ENCODE data around the gene MYO6.
"Not testable (repeated sequence)": the region's sequence is repeated elsewhere in the genome, so short reads cannot be mapped to it uniquely, and the experiment has no call there.

Gene MYO6

GRCh38 chr6:75748743-75749538, at the start of gene MYO6:
TSS of gene MYO6 (plus strand) at chr6:75749239. CDS start at chr6:75817548, 68,309 bp downstream.
- DNase-seq: peak; percentile 20

GRCh38 chr6:75708334-75708733, 40.7 kb upstream of the MYO6 start:
- not testable (repeated sequence) for DNase-seq

- DNase-seq: no peak
Observed at GRCh38 chr6:75711173-75711572, 37.9 kb upstream of the MYO6 start.

- no peak for DNase-seq
Observed at GRCh38 chr6:75719133-75719532, 29.9 kb upstream of the MYO6 start.

- DNase-seq: no peak
Observed at GRCh38 chr6:75723382-75723781, 25.7 kb upstream of the MYO6 start.

- no peak for DNase-seq
Observed at GRCh38 chr6:75727206-75727605, 21.8 kb upstream of the MYO6 start.

- not testable (repeated sequence) for DNase-seq
Observed at GRCh38 chr6:75731029-75731428, 18.0 kb upstream of the MYO6 start.

- DNase-seq: no peak
Observed at GRCh38 chr6:75735491-75736186, 13.4 kb upstream of the MYO6 start.

GRCh38 chr6:75743971-75744370, 5.1 kb upstream of the MYO6 start:
- DNase-seq: no peak

GRCh38 chr6:75745404-75745803, 3.6 kb upstream of the MYO6 start:
- no peak for DNase-seq

GRCh38 chr6:75746221-75746620, 2.8 kb upstream of the MYO6 start:
- DNase-seq: no peak

- DNase-seq: no peak
Observed at GRCh38 chr6:75747152-75747992, 1.7 kb upstream of the MYO6 start.

GRCh38 chr6:75748003-75748742, 866 bp upstream of the MYO6 start:
- no peak for DNase-seq

- DNase-seq: no peak
Observed at GRCh38 chr6:75751443-75751842, 2.4 kb downstream of the MYO6 start.

GRCh38 chr6:75752365-75752764, 3.3 kb downstream of the MYO6 start:
- no peak for DNase-seq

GRCh38 chr6:75755704-75756103, 6.7 kb downstream of the MYO6 start:
- no peak for DNase-seq

- no peak for DNase-seq
Observed at GRCh38 chr6:75757295-75757694, 8.3 kb downstream of the MYO6 start.

- DNase-seq: no peak
Observed at GRCh38 chr6:75758061-75758460, 9.0 kb downstream of the MYO6 start.

- no peak for DNase-seq
Observed at GRCh38 chr6:75759207-75759606, 10.2 kb downstream of the MYO6 start.

GRCh38 chr6:75760320-75760719, 11.3 kb downstream of the MYO6 start:
- no peak for DNase-seq

GRCh38 chr6:75761489-75761888, 12.4 kb downstream of the MYO6 start:
- no peak for DNase-seq

GRCh38 chr6:75762063-75762462, 13.0 kb downstream of the MYO6 start:
- no peak for DNase-seq

GRCh38 chr6:75766387-75766786, 17.3 kb downstream of the MYO6 start:
- DNase-seq: no peak

Data from hematopoietic multipotent progenitor cell treated with erythropoietin and hydrocortisone succinate and interleukin-3 and kit ligand, for 8 days (in vitro differentiated cells).